ENCODE data around the gene NDC80. TPM values are rescaled to one million over a fixed set of nuclear protein-coding genes. Genes with fewer than 3 reads are reported as not detected.

NDC80 gene
- total and polyA plus RNA-seq, 9 of the 15 experiments (the other 6 are each of a cell fraction or from before 2014, with no cell fraction given) = 65.2 to 97.9 (median 83.3) TPM

GRCh38 chr18:2656237-2656980 lies 85.1 kb downstream of the NDC80 start (continued):
- TF ChIP-seq, protein P1, sequence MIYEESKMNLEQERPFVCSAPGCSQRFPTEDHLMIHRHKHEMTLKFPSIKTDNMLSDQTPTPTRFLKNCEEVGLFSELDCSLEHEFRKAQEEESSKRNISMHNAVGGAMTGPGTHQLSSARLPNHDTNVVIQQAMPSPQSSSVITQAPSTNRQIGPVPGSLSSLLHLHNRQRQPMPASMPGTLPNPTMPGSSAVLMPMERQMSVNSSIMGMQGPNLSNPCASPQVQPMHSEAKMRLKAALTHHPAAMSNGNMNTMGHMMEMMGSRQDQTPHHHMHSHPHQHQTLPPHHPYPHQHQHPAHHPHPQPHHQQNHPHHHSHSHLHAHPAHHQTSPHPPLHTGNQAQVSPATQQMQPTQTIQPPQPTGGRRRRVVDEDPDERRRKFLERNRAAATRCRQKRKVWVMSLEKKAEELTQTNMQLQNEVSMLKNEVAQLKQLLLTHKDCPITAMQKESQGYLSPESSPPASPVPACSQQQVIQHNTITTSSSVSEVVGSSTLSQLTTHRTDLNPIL (CRISPR knock-in tag; IDR thresholded peaks at IDR 0.05) = no peak
- TF ChIP-seq PML (IDR thresholded peaks at IDR 0.05; ENCODE audit: low read length) (no peak), ZNF511 (CRISPR knock-in tag; IDR thresholded peaks at IDR 0.05) (no peak; the same call in 1 of the 2 replicates), FOXA1 (IDR thresholded peaks at IDR 0.05; ENCODE audit: borderline replicate concordance) (no peak), TRIM25 (IDR thresholded peaks at IDR 0.05; ENCODE audit: borderline replicate concordance) (no peak), SLC30A9 (CRISPR knock-in tag; IDR thresholded peaks at IDR 0.05) (no peak), CC2D1A (IDR thresholded peaks at IDR 0.05) (no peak), ZNF12 (CRISPR knock-in tag; IDR thresholded peaks at IDR 0.05) (no peak), ZNF583 (CRISPR knock-in tag; IDR thresholded peaks at IDR 0.05) (no peak), ARHGAP35 (IDR thresholded peaks at IDR 0.05; ENCODE audit: partially characterized antibody) (no peak), SOX6 (IDR thresholded peaks at IDR 0.05) (0 out of 2 replicates have a peak, but pooled peaks have one; percentile 15), FUS (optimal IDR thresholded peaks at IDR 0.05; ENCODE audit: low read depth, low read length) (no peak), ZNF184 (CRISPR knock-in tag; IDR thresholded peaks at IDR 0.05) (0 out of 2 replicates have a peak, but pooled peaks have one; percentile 54), POLR3A (IDR thresholded peaks at IDR 0.05; ENCODE audit: borderline replicate concordance, extremely low read depth, insufficient read depth, insufficient read length) (no peak), ZNF134 (CRISPR knock-in tag; conservative IDR thresholded peaks at IDR 0.05) (no peak), MTF1 (CRISPR knock-in tag; IDR thresholded peaks at IDR 0.05; ENCODE audit: borderline replicate concordance) (no peak)
- TF ChIP-seq, protein P2, sequence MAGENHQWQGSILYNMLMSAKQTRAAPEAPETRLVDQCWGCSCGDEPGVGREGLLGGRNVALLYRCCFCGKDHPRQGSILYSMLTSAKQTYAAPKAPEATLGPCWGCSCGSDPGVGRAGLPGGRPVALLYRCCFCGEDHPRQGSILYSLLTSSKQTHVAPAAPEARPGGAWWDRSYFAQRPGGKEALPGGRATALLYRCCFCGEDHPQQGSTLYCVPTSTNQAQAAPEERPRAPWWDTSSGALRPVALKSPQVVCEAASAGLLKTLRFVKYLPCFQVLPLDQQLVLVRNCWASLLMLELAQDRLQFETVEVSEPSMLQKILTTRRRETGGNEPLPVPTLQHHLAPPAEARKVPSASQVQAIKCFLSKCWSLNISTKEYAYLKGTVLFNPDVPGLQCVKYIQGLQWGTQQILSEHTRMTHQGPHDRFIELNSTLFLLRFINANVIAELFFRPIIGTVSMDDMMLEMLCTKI (IDR thresholded peaks at IDR 0.05; ENCODE audit: partially characterized antibody) = no peak
- TF ChIP-seq, protein P3, sequence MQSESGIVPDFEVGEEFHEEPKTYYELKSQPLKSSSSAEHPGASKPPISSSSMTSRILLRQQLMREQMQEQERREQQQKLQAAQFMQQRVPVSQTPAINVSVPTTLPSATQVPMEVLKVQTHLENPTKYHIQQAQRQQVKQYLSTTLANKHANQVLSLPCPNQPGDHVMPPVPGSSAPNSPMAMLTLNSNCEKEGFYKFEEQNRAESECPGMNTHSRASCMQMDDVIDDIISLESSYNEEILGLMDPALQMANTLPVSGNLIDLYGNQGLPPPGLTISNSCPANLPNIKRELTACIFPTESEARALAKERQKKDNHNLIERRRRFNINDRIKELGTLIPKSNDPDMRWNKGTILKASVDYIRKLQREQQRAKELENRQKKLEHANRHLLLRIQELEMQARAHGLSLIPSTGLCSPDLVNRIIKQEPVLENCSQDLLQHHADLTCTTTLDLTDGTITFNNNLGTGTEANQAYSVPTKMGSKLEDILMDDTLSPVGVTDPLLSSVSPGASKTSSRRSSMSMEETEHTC (IDR thresholded peaks at IDR 0.05) = no peak
- TF ChIP-seq, protein P4, sequence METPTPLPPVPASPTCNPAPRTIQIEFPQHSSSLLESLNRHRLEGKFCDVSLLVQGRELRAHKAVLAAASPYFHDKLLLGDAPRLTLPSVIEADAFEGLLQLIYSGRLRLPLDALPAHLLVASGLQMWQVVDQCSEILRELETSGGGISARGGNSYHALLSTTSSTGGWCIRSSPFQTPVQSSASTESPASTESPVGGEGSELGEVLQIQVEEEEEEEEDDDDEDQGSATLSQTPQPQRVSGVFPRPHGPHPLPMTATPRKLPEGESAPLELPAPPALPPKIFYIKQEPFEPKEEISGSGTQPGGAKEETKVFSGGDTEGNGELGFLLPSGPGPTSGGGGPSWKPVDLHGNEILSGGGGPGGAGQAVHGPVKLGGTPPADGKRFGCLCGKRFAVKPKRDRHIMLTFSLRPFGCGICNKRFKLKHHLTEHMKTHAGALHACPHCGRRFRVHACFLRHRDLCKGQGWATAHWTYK (CRISPR knock-in tag; IDR thresholded peaks at IDR 0.05) = 0 out of 2 replicates have a peak, but pooled peaks have one; percentile 14

All from K562 (cell line).